Effector CD8-positive, alpha-beta T cell (primary cell): ENCODE results near the gene ARID3B.

Experiments
- DNase-seq: peaks from one replicate; lab custom pipeline; 2025; lab: John Stamatoyannopoulos, UW

ARID3B gene

GRCh38 chr15:74642348-74642733, 101.3 kb downstream of the ARID3B start:
- no peak for DNase-seq

GRCh38 chr15:74642734-74643664, 102.0 kb downstream of the ARID3B start:
- DNase-seq: no peak

- DNase-seq: no peak
Observed at GRCh38 chr15:74643665-74644204, 102.7 kb downstream of the ARID3B start.

- DNase-seq: no peak
Observed at GRCh38 chr15:74646480-74646879, 105.5 kb downstream of the ARID3B start.
